Uterus (tissue), 4 donors: ENCODE data around the gene ECE2. TPM values are rescaled to one million over a fixed set of nuclear protein-coding genes. Genes with fewer than 3 reads are reported as not detected.
A peak's percentile ranks its signal among the peaks of the same experiment; 100 is the strongest.

Experiments used
- DNase-seq, 2 donors: peaks; one replicate each; pipeline ENCODE4 v3.0.0-alpha.2; 2019 to 2020
- H3K27ac ChIP-seq, 2 donors: fragments of 200-600 bp; sonication (generic); 1 replicate in 1 of 2; 2 replicates in 1 of 2; pipeline ENCODE4 v1.5.1; 2016 to 2018
- H3K27me3 ChIP-seq, 2 donors: fragments of 200-600 bp; sonication (generic); one replicate each; pipeline ENCODE4 v1.5.1; 2018 to 2019; ENCODE audit warnings: control low read depth in 1 of 2
- H3K36me3 ChIP-seq, 2 donors: fragments of 200-600 bp; sonication (generic); one replicate each; pipeline ENCODE4 v1.5.1; 2019; ENCODE audit warnings: control low read depth in 1 of 2
- H3K4me1 ChIP-seq, 2 donors: fragments of 200-600 bp; sonication (generic); one replicate each; pipeline ENCODE4 v1.5.1; 2018 to 2019; ENCODE audit warnings: control low read depth in 1 of 2
- H3K4me3 ChIP-seq, 2 donors: fragments of 200-600 bp; sonication (generic); 1 replicate in 1 of 2; 2 replicates in 1 of 2; pipeline ENCODE4 v1.5.1; 2018 to 2019; ENCODE audit warnings: mild to moderate bottlenecking in 1 of 2
- H3K9me3 ChIP-seq, 2 donors: fragments of 200-600 bp; sonication (generic); one replicate each; pipeline ENCODE4 v1.5.1; 2019; ENCODE audit warnings: control low read depth in 1 of 2
- POLR2A ChIP-seq, 2 donors: fragments of 450-650 bp; IDR thresholded peaks; one replicate each; pipeline ENCODE4 v1.6.1; 2016; ENCODE audit warnings: antibody characterized with exemption in 2 of 2, mild to moderate bottlenecking in 1 of 2, moderate library complexity in 1 of 2
- intact Hi-C: fragments of 100-400 bp; cut with DNase I; formaldehyde crosslinking; loops from one replicate; pipeline ENCODE4 v1.15.1; 2023; ENCODE audit warnings: low total_unique reads
- total RNA-seq, 4 donors: library from RNA; depleted of rRNA in 3 of 4; stranded (reverse); fragments of >200 nt in 3 of 4; gene quantifications; one replicate each; pipeline versions ENCODE4 v1.1.0 to v1.2.4, GENCODE V29; 2014 to 2023
- TF ChIP-seq, protein P1 (sequence below), 4 experiments: fragments of 200-600 bp in 2 of 4; fragments of 450-650 bp in 2 of 4; sonication (generic) in 2 of 4; IDR thresholded peaks; one replicate each; pipeline ENCODE4 v1.5.1; 2016 to 2019; ENCODE audit warnings: antibody characterized with exemption in 4 of 4, mild to moderate bottlenecking in 2 of 4, moderate library complexity in 1 of 4
- donor health status: DM: yes; HTN: yes; CAD: no.

ECE2 gene
- total RNA-seq, 4 donors from 2014 or later: not detected

DNA sequence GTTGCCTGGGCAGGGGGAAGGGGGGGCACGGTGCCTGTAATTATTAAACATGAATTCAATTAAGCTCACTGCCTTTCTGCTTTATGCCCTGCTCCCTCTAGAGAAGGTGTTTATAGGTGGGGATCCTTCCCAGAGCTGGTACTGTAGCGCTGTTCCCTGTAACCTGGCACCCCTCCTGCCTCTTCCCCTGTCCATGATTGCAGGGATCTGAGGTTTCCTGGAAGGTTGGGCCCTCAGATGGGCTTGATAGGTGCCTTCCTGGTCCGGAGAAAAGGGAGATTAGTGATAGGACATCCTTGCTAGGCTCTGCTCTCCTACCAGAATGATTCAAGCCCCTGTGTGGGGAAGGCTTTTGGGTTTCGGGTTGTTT lies 59.5 kb downstream of the ECE2 start:
- Histone ChIP-seq H3K36me3 (no peaks in the 10 kb centered on the region), H3K9me3 (no peaks in the 10 kb centered on the region), H3K27ac (peak overlapping the region; percentile 96 to 100), H3K4me3 (peak overlapping the region in 1 of 2 donors; percentile 95), H3K27me3 (no peaks in the 10 kb centered on the region), H3K4me1 (peaks cover 6 to 10% of the 10 kb centered on the region in 2 donors)
- intact Hi-C loops: no loop called here
- no peak for TF ChIP-seq POLR2A (IDR thresholded peaks at IDR 0.05)
- TF ChIP-seq, protein P1, sequence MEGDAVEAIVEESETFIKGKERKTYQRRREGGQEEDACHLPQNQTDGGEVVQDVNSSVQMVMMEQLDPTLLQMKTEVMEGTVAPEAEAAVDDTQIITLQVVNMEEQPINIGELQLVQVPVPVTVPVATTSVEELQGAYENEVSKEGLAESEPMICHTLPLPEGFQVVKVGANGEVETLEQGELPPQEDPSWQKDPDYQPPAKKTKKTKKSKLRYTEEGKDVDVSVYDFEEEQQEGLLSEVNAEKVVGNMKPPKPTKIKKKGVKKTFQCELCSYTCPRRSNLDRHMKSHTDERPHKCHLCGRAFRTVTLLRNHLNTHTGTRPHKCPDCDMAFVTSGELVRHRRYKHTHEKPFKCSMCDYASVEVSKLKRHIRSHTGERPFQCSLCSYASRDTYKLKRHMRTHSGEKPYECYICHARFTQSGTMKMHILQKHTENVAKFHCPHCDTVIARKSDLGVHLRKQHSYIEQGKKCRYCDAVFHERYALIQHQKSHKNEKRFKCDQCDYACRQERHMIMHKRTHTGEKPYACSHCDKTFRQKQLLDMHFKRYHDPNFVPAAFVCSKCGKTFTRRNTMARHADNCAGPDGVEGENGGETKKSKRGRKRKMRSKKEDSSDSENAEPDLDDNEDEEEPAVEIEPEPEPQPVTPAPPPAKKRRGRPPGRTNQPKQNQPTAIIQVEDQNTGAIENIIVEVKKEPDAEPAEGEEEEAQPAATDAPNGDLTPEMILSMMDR (IDR thresholded peaks at IDR 0.05): no peak
- DNase-seq: no peak

DNA sequence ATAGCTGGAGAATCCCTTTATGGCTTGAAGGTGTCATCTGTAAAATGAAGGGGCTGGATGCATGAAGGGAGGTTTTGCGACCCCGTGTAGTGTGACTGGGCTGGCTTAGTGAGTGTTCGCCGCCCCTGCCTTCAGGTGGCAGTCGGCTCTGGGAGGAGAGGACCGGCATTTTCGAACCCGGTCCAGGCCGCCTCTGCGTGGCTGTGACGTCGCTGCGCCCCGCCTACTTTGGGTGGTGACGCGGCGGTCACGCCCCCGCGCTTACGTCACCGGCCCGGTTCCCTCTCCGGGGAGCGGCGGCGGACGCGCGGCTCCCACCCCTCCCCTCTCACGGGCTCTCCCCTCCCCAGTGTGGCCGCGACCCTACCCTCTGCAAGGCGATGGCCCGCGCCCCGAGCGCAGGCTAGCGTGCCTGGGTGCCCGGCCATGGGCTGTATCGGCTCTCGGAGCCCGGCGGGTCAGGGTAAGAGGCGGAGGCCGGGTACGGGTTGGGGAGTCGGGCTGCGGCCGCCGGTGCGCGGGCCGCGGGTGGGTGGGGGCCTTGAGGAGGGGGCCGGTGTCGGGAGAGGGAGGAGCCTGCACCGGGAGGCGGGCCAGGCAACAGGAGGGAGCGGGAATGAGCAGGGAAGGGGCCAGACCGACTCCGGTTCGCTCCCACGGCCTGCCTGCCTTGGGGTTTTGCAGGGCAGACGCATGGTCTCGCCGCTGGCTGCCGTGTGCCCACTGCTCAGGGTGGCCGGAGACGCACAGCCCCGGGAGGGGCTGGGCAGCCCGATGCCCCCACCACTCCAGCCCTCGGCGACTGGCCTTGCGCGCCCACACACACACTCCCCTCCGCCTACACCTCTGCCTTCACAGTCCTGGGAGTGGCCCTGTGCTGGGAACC lies 60.1 kb downstream of the ECE2 start:
- no peaks in the 10 kb centered on the region for H3K9me3 ChIP-seq
- peak; percentile 84 to 90 for DNase-seq
- H3K36me3 ChIP-seq: no peaks in the 10 kb centered on the region
- TF ChIP-seq, protein P1 (IDR thresholded peaks at IDR 0.05): no peak
- peak; percentile 89 to 96 for TF ChIP-seq POLR2A (IDR thresholded peaks at IDR 0.05)
- peak overlapping the region; percentile 69 to 95 for H3K4me3 ChIP-seq
- peaks cover 6 to 10% of the 10 kb centered on the region in 2 donors for H3K4me1 ChIP-seq
- H3K27me3 ChIP-seq: no peaks in the 10 kb centered on the region
- H3K27ac ChIP-seq: peak overlapping the region; percentile 96 to 100
- intact Hi-C loops: no loop called here

DNA sequence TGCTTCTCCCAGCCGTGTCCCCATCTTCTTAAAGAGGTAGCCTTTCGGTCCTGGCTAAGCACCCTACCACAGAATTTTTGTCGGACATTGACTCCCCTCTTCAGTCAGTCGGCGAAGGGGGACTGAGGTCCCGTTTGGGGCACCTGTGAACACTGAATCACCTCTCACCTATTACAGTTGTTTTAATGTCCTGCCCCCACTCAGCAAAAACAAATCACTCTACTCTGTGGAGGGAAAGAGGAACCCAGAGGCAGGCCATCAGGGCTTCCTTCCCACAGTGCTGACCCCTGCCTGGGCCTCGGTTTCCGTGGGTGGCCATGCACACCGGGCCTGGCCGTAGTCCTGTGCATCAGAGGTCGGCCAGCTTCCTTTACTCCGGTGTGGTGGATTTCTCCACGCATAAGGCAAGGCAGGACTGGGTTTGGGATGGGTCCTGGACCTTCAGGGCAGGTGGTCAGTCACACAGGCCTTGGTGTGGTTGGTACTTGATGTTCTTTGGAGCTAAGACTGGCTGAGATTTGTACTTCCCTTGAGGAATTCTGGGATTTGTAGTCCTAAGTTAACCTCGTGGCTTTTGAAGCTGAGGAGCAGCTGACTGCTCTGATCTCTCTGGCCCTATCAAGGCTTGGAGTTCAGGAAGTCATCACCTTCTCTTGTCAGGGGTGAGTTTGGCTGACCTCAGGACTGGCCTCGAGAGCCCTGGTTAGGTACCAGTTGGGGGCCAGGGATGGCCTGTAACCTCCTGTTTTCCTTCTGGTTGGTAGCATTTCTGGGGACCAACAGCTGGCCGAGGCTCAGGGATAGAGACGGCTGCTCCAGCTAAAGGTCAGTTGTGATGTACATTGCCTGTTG lies 61.0 kb downstream of the ECE2 start:
- H3K27ac ChIP-seq: peak overlapping the region; percentile 96 to 100
- H3K9me3 ChIP-seq: no peaks in the 10 kb centered on the region
- peak; percentile 39 to 40 for DNase-seq
- intact Hi-C loops: no loop called here
- peaks cover 6 to 10% of the 10 kb centered on the region in 2 donors for H3K4me1 ChIP-seq
- H3K36me3 ChIP-seq: no peaks in the 10 kb centered on the region
- no peak for TF ChIP-seq POLR2A (IDR thresholded peaks at IDR 0.05)
- TF ChIP-seq, protein P1 (IDR thresholded peaks at IDR 0.05): peak in 1 of 4 experiments; percentile 5
- no peaks in the 10 kb centered on the region for H3K27me3 ChIP-seq
- H3K4me3 ChIP-seq: peak overlapping the region; percentile 69 to 95

DNA sequence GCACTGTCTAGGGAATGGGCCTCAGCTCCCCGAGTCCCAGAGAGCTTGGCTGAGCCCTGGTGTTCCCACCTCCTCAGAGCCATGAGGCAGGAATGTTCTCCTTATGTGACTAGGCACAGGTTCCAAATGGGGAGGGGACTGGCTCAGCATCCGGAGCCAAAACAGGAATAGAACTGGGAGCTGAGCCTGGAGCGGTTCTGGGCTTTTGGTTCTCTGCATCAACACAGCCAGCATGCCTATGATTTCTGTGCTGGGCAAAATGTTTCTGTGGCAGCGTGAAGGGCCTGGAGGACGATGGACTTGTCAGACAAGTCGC lies 61.5 kb downstream of the ECE2 start, which contains the start of gene FAM131A:
Gene FAM131A, plus strand, starts transcription at position 202 of the 316 bp plus-strand sequence. Its CDS starts 31 bp downstream, at position 233.
- peak in 1 of 2 donors; percentile 20 for TF ChIP-seq POLR2A (IDR thresholded peaks at IDR 0.05)
- TF ChIP-seq, protein P1 (IDR thresholded peaks at IDR 0.05): no peak
- peak within 1 kb of the TSS; percentile 96 to 100 for H3K27ac ChIP-seq
- no peaks in the 10 kb centered on the region for H3K9me3 ChIP-seq
- intact Hi-C loops: no loop called here
- H3K4me1 ChIP-seq: peaks cover 6 to 10% of the 10 kb centered on the region in 2 donors
- peak; percentile 75 to 85 for DNase-seq
- H3K4me3 ChIP-seq: peak within 1 kb of the TSS; percentile 69 to 95
- H3K36me3 ChIP-seq: no peaks in the 10 kb centered on the region
- H3K27me3 ChIP-seq: no peaks in the 10 kb centered on the region
